Progenitor cell of endocrine pancreas (in vitro differentiated cells): ENCODE data around the gene TPO. TPM values are rescaled to one million over a fixed set of nuclear protein-coding genes. Genes with fewer than 3 reads are reported as not detected.

Source experiments
- DNase-seq: peaks from one replicate; pipeline ENCODE4 v3.0.0; 2021; ENCODE audit warnings: low spot score; ENCODE audit not compliant: unreplicated experiment
- H3K27ac Mint-ChIP-seq: 2 replicates; pipeline ENCODE4 v1.8.0; 2021; ENCODE audit warnings: mild to moderate bottlenecking, moderate library complexity, mixed read lengths
- H3K27me3 Mint-ChIP-seq: 2 replicates; pipeline ENCODE4 v1.8.0; 2021; ENCODE audit warnings: mixed read lengths
- H3K36me3 Mint-ChIP-seq: 2 replicates; pipeline ENCODE4 v1.8.0; 2022; ENCODE audit warnings: mixed read lengths; ENCODE audit not compliant: insufficient read depth
- H3K4me1 Mint-ChIP-seq: 2 replicates; pipeline ENCODE4 v1.8.0; 2021; ENCODE audit warnings: low read depth, mixed read lengths
- H3K4me3 Mint-ChIP-seq: 2 replicates; pipeline ENCODE4 v1.8.0; 2021; ENCODE audit warnings: low read depth, mild to moderate bottlenecking, moderate library complexity, mixed read lengths
- H3K9me3 Mint-ChIP-seq: 2 replicates; pipeline ENCODE4 v1.8.0; 2021; ENCODE audit warnings: low read depth, mixed read lengths
- CTCF ChIP-seq: fragments of 200-600 bp; sonication (generic); IDR thresholded peaks from one replicate; pipeline ENCODE4 v1.5.0; 2021; ENCODE audit warnings: antibody characterized with exemption, mild to moderate bottlenecking; ENCODE audit not compliant: unreplicated experiment
- total RNA-seq: library from RNA; stranded (reverse); gene quantifications from 2 replicates; pipeline ENCODE4 v1.2.1, GENCODE V29; 2021

TPO gene
- total RNA-seq, 1 donor from 2014 or later, result not detected

GRCh38 chr2:1504311-1504750 is 91.1 kb downstream of the TPO start:
- no peaks in the 10 kb centered on the region for H3K4me1 Mint-ChIP-seq
- H3K27ac Mint-ChIP-seq, result no peak overlapping the region
- H3K36me3 Mint-ChIP-seq, result no peaks in the 10 kb centered on the region
- no peak overlapping the region for H3K4me3 Mint-ChIP-seq
- DNase-seq, result no peak
- no peak for TF ChIP-seq CTCF
- no peaks in the 10 kb centered on the region for H3K9me3 Mint-ChIP-seq
- H3K27me3 Mint-ChIP-seq, result peaks cover 6% of the 10 kb centered on the region

GRCh38 chr2:1505031-1505441 is 91.8 kb downstream of the TPO start:
- peaks cover 13% of the 10 kb centered on the region for H3K27me3 Mint-ChIP-seq
- H3K36me3 Mint-ChIP-seq, result no peaks in the 10 kb centered on the region
- H3K4me1 Mint-ChIP-seq, result no peaks in the 10 kb centered on the region
- H3K27ac Mint-ChIP-seq, result no peak overlapping the region
- H3K4me3 Mint-ChIP-seq, result no peak overlapping the region
- DNase-seq, result no peak
- H3K9me3 Mint-ChIP-seq, result no peaks in the 10 kb centered on the region
- no peak for TF ChIP-seq CTCF

- Mint-ChIP-seq H3K4me1 (no peaks in the 10 kb centered on the region), H3K27ac (no peak overlapping the region), H3K36me3 (no peaks in the 10 kb centered on the region), H3K9me3 (no peaks in the 10 kb centered on the region), H3K27me3 (peaks cover 17% of the 10 kb centered on the region), H3K4me3 (no peak overlapping the region)
- no peak for TF ChIP-seq CTCF
- DNase-seq, result no peak
These were observed 96.2 kb downstream of the TPO start for GRCh38 chr2:1509271-1510065.

- Mint-ChIP-seq H3K4me1 (no peaks in the 10 kb centered on the region), H3K27ac (no peak overlapping the region), H3K4me3 (no peak overlapping the region), H3K9me3 (no peaks in the 10 kb centered on the region), H3K27me3 (peaks cover 22% of the 10 kb centered on the region), H3K36me3 (no peaks in the 10 kb centered on the region)
- no peak for DNase-seq
- no peak for TF ChIP-seq CTCF
These were observed 96.9 kb downstream of the TPO start for GRCh38 chr2:1510176-1510575.

GRCh38 chr2:1511455-1511854 is 98.2 kb downstream of the TPO start:
- Mint-ChIP-seq H3K27me3 (peaks cover 28% of the 10 kb centered on the region), H3K4me1 (peaks cover 4% of the 10 kb centered on the region), H3K4me3 (no peak overlapping the region), H3K36me3 (no peaks in the 10 kb centered on the region), H3K9me3 (no peaks in the 10 kb centered on the region), H3K27ac (no peak overlapping the region)
- no peak for DNase-seq
- TF ChIP-seq CTCF, result no peak
